Endometrial microvascular endothelial cells (primary cell): Measurements from ENCODE around the gene SPATS2. TPM values are rescaled to one million over a fixed set of nuclear protein-coding genes. Genes with fewer than 3 reads are reported as not detected.
"Not testable (repeated sequence)": the region's sequence is repeated elsewhere in the genome, so short reads cannot be mapped to it uniquely, and the experiment has no call there.

Experiments
- in situ Hi-C: cut with HindIII; loops from 2 replicates; pipeline ENCODE4 v1.10.0; 2017; ENCODE audit warnings: low sequenced_read_pairs, low pct_unique_long_range_greater_than_20kb; ENCODE audit errors: inconsistent ontology term
- total RNA-seq: library from RNA; depleted of rRNA; stranded (reverse); fragments of >200 nt; gene quantifications from one replicate; pipeline ENCODE4 v1.2.3, GENCODE V29; 2015; ENCODE audit errors: inconsistent ontology term

Gene SPATS2
- total RNA-seq, 1 donor from 2014 or later, result 65.6 TPM

DNA sequence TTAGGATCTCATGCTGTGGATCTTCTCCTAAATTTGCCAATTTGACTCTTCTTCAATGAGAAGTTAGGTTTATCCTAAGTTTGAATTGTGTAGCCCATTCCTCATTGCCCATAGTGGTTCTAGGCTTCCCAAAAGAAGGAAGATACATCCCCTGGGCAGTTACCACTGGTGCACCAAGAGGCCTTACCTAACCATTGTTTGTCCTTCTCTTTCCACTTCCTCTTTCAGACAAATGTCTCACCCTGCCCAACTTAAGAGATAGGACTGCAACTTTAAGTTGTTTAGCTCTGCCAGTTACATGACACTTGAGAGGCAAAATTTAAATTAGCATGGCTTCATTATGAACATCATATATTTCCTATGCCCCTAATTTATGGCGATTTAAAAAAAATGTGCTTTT is 162.2 kb downstream of the SPATS2 start:
- in situ Hi-C loops, result no loop called here

DNA sequence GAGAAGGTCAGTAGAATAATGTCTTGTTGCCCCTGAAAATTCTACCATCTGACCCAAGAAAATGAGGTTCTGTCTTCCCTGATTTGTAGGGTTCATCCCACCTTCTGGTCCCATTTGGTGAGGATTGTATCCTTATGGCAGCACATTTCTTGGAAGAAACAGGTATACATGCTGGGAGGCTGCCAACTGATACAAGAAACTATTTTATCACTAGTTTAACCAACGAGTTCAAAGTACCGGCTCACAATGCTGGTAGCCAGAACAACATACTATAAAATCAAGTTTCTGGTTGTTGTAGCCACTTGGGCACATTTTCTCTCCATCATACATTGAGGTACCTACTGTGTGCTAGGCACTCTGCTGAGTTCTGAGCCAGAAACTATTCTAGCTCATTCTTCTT is 164.5 kb downstream of the SPATS2 start:
- in situ Hi-C loops, result no loop called here

- in situ Hi-C loops, result no loop called here
These were observed 166.1 kb downstream of the SPATS2 start for GRCh38 chr12:49533331-49533730.

- in situ Hi-C loops, result not testable (repeated sequence)
These were observed 166.9 kb downstream of the SPATS2 start for GRCh38 chr12:49534122-49534521.

DNA sequence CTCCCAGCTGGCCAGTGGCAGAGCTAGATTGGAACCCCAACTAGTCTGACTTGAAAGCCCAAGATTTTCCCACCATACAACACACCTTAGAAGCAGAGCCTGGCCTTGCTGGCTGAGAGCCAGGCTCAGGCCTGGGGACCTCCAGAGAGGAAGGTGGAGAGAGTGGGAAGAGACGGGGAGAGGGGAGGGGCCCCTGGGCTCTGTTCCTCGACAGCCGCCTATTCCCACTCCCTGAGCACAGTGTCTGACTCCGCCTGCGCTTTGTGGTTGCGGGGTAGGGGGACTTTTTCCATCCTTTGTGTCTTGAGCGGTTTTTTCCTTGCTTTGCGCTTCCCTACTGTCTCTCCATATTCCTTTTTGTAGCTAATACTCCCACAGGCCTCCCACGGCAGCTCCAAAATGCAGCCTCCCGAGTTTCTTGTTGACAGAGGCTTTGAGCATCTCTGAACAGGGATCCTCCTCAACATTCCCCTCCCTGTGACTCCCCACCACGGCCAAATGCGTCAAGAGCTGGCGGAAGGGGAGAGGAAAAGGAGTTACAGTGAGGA is 167.5 kb downstream of the SPATS2 start:
- in situ Hi-C loops, result no loop called here

GRCh38 chr12:49535921-49536525 is 168.8 kb downstream of the SPATS2 start:
- in situ Hi-C loops, result no loop called here

DNA sequence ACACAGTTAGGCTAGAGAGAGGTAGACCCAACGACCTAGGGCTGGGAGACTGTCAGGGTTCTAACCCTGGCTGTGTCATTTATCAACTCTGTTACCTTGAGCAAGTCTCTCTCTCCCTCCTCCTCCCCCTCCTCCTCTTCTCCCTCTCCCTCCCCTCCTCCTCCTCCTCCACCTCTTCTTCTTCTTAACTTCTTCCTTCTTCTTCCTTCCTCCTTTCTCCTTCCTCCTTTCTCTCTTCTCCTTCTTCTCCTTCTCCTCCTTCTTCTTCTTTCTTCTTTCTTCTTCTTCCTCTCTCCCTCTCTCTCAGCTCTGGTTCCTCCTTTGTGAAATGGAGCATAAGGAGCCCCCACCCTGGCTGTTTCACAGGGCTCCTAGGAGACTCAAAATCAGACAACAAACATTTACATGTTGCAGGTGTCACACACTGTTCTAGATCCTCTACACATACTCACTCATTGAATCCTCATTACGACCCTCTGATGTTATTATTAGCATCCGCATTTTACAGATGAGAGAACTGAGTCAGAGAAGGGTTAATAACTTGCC is 169.3 kb downstream of the SPATS2 start:
- in situ Hi-C loops, result no loop called here

- in situ Hi-C loops, result no loop called here
These were observed 170.0 kb downstream of the SPATS2 start for GRCh38 chr12:49537231-49537751.

DNA sequence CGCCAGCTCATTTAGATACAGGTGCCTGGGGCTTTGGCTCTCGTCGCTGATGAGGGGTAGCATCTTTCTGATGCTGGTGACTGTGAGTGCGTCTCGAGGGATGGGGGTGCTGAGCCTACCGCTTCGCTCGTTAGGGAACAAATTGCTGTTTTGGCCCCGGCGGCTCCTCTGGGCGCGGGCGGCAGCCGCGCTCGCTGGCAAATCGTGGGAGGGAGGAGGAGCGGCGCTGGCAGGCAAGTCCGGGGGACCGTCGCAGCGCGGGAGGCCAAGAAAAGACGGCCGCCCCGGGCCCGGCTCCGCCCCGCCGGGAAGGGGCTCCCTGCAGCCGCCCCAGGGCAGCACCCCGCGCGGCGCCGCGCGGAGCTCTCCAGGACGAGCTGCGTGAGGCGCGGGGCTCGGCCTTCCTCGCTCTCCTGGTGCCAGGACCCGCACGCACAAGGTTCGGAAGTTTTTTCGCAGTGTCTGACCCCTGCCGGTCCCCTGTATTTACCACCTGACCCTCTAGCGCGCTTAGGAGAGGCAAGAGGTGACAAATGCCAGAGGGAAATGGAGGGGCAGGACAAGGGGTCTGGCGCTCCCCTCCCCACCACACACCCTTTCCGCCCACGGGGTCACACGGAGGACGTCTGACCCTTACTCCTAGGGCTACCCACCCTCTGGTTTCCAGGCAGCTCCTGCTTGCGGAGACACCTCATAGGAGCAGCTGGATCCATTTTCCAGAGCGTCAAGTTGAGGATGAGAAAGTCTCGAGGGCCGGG is 170.7 kb downstream of the SPATS2 start:
- in situ Hi-C loops, result no loop called here

DNA sequence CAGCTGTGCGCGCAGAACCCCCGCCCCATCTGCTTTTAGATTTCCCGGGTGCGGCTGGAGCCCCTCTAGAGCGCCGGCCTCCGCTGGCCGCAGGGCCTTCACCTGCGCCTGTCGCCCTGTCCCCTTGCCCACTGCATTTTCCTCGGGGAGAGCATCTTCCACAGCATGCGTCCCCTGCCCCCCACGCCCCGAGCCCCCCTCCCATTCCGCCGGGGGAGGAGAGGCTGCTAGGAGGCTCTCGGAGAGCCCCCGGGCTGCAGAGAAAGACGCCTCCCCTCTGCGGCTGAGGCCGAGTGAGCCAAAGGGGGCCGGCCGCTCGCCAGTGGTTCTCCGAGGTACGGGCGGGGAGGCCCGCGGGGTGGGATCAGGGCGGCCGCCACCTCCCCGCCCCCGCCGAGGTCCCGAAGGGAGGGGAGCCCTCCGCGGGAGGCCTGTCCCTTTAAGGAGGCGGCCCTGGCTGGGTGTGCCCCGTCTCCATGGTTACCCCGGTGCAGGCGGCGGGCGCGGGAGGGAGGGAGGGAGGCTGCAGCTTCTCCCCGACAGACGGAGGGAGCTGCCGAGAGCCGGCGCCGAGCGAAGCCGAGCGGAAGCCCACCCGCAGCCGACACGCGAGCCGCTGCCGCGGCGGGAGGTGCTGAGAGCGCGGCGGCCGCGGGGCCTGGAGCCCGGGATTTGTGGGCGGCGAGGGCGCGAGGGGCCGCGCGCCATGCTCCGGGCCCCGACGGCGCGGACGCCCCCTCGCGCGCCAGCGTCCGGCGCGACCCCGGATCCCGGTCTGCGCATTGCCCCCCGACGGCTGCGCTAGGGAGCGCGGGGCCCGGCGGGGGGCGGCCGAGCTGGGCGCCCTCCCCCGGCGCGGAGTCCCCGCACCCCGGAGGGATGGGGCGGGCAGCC is 171.5 kb downstream of the SPATS2 start, which contains the start of gene KCNH3:
TSS of gene KCNH3 (plus strand) at position 521 of the 894 bp plus-strand sequence. CDS start 387 bp downstream, outside the sequence.
- in situ Hi-C loops, result no loop called here

GRCh38 chr12:49539406-49540228 is 172.4 kb downstream of the SPATS2 start:
- in situ Hi-C loops, result no loop called here

- in situ Hi-C loops, result no loop called here
These were observed 173.2 kb downstream of the SPATS2 start for GRCh38 chr12:49540229-49541139.

DNA sequence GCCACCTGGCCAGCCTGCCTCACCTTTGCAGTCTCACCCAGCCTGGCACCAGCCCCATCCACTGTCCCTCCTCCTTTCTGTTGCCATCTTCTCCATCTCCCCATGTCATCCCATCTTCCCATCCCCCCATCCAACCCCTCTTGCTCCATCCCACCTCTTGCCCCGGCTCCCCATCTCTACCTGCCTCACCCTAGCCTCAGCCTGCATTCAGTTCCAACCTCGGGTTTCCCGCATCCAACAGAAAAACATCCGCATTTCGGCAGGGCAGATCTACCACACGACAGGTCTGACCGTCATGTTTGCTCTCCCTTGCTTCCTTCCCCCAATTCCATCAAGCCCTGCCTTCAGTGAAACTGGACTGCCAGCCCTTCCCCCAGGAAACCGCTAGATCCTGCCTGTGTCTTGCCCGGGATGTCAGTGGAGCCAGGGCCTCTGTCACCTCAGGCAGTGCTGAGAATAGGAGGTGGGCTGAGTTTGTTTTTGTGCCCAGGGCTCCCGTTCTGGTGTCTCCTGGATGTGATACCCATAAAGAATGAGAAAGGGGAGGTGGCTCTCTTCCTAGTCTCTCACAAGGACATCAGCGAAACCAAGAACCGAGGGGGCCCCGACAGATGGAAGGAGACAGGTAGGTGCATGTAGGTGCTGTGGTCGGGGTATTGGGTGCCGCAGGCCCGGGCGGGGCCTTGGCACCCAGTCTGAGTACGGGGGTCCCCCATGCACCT is 174.0 kb downstream of the SPATS2 start:
- in situ Hi-C loops, result no loop called here

DNA sequence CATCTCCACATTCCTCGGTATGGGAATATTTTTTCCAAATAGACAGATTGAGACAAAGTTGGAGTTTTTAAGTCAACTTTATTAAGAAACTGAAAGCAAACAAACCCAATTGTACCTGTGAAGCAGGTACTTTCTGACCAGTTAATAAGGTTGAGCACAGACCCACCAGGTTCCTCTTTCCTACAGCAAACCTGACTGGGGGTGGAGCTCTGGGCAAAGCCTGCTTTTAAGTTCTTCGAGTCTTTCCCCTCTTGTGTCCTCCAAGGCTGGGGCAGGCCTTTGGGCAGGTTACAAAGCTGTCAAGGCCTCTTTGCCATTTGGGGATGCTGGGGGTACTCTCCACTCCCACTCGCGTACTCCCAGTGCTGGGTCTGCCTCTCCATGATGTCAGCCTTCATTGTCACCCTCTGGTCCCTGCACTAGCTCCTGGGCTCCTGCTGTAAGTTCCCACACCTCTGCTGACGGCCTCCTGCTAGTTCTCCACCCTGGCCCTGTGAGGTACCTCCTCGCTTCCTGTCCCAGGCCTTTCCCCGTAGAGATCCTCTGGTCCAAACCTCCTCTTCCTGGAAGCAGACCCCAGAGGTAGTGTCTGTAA is 174.7 kb downstream of the SPATS2 start:
- in situ Hi-C loops, result no loop called here

DNA sequence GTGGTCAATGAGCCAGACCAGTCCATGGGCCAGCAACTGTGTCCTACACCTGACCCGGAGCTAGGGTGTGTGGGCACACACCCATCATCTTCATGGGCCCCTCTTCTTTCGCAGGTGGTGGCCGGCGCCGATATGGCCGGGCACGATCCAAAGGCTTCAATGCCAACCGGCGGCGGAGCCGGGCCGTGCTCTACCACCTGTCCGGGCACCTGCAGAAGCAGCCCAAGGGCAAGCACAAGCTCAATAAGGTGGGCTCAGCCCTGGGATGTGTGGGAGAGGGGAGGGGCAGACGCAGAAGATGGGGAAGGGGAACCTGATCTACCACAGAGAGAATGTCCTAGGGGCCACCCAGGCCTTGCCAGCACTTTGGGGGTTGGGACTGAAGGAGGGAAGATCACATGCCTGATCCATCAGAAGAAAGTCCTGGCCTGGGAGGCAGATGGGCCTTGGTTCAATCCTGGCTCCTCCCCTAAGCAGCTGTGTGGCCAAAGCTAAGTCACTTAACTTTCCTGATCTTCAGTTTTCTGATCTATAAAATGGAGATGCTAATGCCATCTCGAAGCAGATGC is 175.4 kb downstream of the SPATS2 start:
- in situ Hi-C loops, result no loop called here
